Stomach smooth muscle (tissue), 2 donors: Measurements from ENCODE around the gene SCYGR2.
"Not testable (repeated sequence)": the region's sequence is repeated elsewhere in the genome, so short reads cannot be mapped to it uniquely, and the experiment has no call there.

Experiments
- H3K27ac ChIP-seq: one replicate; pipeline ENCODE4 v1.7.0; 2013; ENCODE audit warnings: mild to moderate bottlenecking, low read length, inconsistent platforms
- H3K27me3 ChIP-seq, 2 donors: one replicate each; pipeline ENCODE4 v1.7.0; 2013; ENCODE audit warnings: low read length in 2 of 2; ENCODE audit not compliant: insufficient read depth in 2 of 2, control insufficient read depth in 1 of 2
- H3K36me3 ChIP-seq, 2 donors: one replicate each; pipeline ENCODE4 v1.7.0; 2013; ENCODE audit warnings: low read length in 2 of 2; ENCODE audit not compliant: control insufficient read depth in 2 of 2, insufficient read depth in 2 of 2
- H3K4me1 ChIP-seq: one replicate; pipeline ENCODE4 v1.7.0; 2013; ENCODE audit warnings: low read length; ENCODE audit not compliant: control insufficient read depth, insufficient read depth
- H3K4me3 ChIP-seq, 2 donors: one replicate each; pipeline ENCODE4 v1.7.0; 2013; ENCODE audit warnings: low read length in 2 of 2
- H3K9ac ChIP-seq, 2 donors: one replicate each; pipeline ENCODE4 v1.7.0; 2013; ENCODE audit warnings: low read length in 2 of 2, mild to moderate bottlenecking in 1 of 2
- H3K9me3 ChIP-seq, 2 donors: one replicate each; pipeline ENCODE4 v1.7.0; 2013; ENCODE audit warnings: low read length in 2 of 2; ENCODE audit not compliant: control insufficient read depth in 2 of 2
- donor health status: healthy.
- donor health status: Pancreatic carcinoma.

Gene SCYGR2

GRCh38 chr2:227598835-227599503, at the start of gene SCYGR2:
Gene SCYGR2, plus strand, starts transcription at chr2:227598893. Its CDS starts 0 bp downstream, at chr2:227598893.
- not testable (repeated sequence) for H3K27ac ChIP-seq, H3K36me3 ChIP-seq, H3K9ac ChIP-seq, H3K4me1 ChIP-seq, H3K9me3 ChIP-seq, H3K27me3 ChIP-seq, H3K4me3 ChIP-seq

GRCh38 chr2:227551836-227552235, 46.9 kb upstream of the SCYGR2 start:
- H3K9ac ChIP-seq, result no peak overlapping the region
- H3K9me3 ChIP-seq, result no peaks in the 10 kb centered on the region
- no peaks in the 10 kb centered on the region for H3K4me1 ChIP-seq
- H3K27ac ChIP-seq, result no peak overlapping the region
- H3K36me3 ChIP-seq, result peaks cover 8 to 17% of the 10 kb centered on the region in 2 donors
- no peaks in the 10 kb centered on the region for H3K27me3 ChIP-seq
- no peak overlapping the region for H3K4me3 ChIP-seq

- Histone ChIP-seq H3K27me3 (no peaks in the 10 kb centered on the region), H3K4me1 (no peaks in the 10 kb centered on the region), H3K36me3 (no peaks in the 10 kb centered on the region), H3K4me3 (no peak overlapping the region), H3K9ac (no peak overlapping the region), H3K9me3 (no peaks in the 10 kb centered on the region), H3K27ac (no peak overlapping the region)
Measured at GRCh38 chr2:227562581-227562980, 36.1 kb upstream of the SCYGR2 start.

GRCh38 chr2:227565080-227565479, 33.6 kb upstream of the SCYGR2 start:
- Histone ChIP-seq H3K9me3 (no peaks in the 10 kb centered on the region), H3K27me3 (no peaks in the 10 kb centered on the region), H3K36me3 (no peaks in the 10 kb centered on the region), H3K4me3 (no peak overlapping the region), H3K27ac (no peak overlapping the region), H3K4me1 (no peaks in the 10 kb centered on the region), H3K9ac (no peak overlapping the region)

GRCh38 chr2:227566012-227566411, 32.7 kb upstream of the SCYGR2 start:
- H3K9ac ChIP-seq, result no peak overlapping the region
- H3K36me3 ChIP-seq, result no peaks in the 10 kb centered on the region
- no peaks in the 10 kb centered on the region for H3K4me1 ChIP-seq
- H3K9me3 ChIP-seq, result no peaks in the 10 kb centered on the region
- no peak overlapping the region for H3K4me3 ChIP-seq
- no peak overlapping the region for H3K27ac ChIP-seq
- no peaks in the 10 kb centered on the region for H3K27me3 ChIP-seq

- Histone ChIP-seq H3K9me3 (no peaks in the 10 kb centered on the region), H3K4me1 (no peaks in the 10 kb centered on the region), H3K4me3 (no peak overlapping the region), H3K27ac (no peak overlapping the region), H3K9ac (no peak overlapping the region), H3K36me3 (no peaks in the 10 kb centered on the region), H3K27me3 (no peaks in the 10 kb centered on the region)
Measured at GRCh38 chr2:227568852-227569169, 29.9 kb upstream of the SCYGR2 start.

GRCh38 chr2:227570615-227571014, 28.1 kb upstream of the SCYGR2 start:
- Histone ChIP-seq H3K4me3 (no peak overlapping the region), H3K9me3 (no peaks in the 10 kb centered on the region), H3K9ac (no peak overlapping the region), H3K36me3 (no peaks in the 10 kb centered on the region), H3K4me1 (no peaks in the 10 kb centered on the region), H3K27me3 (no peaks in the 10 kb centered on the region), H3K27ac (no peak overlapping the region)

GRCh38 chr2:227576110-227576509, 22.6 kb upstream of the SCYGR2 start:
- no peaks in the 10 kb centered on the region for H3K36me3 ChIP-seq
- H3K9me3 ChIP-seq, result no peaks in the 10 kb centered on the region
- H3K9ac ChIP-seq, result no peak overlapping the region
- H3K27ac ChIP-seq, result no peak overlapping the region
- peaks cover 0 to 2% of the 10 kb centered on the region in 2 donors for H3K27me3 ChIP-seq
- H3K4me3 ChIP-seq, result no peak overlapping the region
- H3K4me1 ChIP-seq, result no peaks in the 10 kb centered on the region

- no peak overlapping the region for H3K4me3 ChIP-seq
- no peaks in the 10 kb centered on the region for H3K36me3 ChIP-seq
- H3K27me3 ChIP-seq, result peaks cover 0 to 2% of the 10 kb centered on the region in 2 donors
- H3K9me3 ChIP-seq, result no peaks in the 10 kb centered on the region
- no peak overlapping the region for H3K9ac ChIP-seq
- H3K27ac ChIP-seq, result no peak overlapping the region
- no peaks in the 10 kb centered on the region for H3K4me1 ChIP-seq
Measured at GRCh38 chr2:227576812-227577211, 21.9 kb upstream of the SCYGR2 start.

GRCh38 chr2:227577555-227577954, 21.1 kb upstream of the SCYGR2 start:
- H3K9ac ChIP-seq, result no peak overlapping the region
- peaks cover 0 to 2% of the 10 kb centered on the region in 2 donors for H3K27me3 ChIP-seq
- no peaks in the 10 kb centered on the region for H3K4me1 ChIP-seq
- H3K4me3 ChIP-seq, result no peak overlapping the region
- no peaks in the 10 kb centered on the region for H3K36me3 ChIP-seq
- peaks cover 0 to 2% of the 10 kb centered on the region in 2 donors for H3K9me3 ChIP-seq
- no peak overlapping the region for H3K27ac ChIP-seq

- peaks cover 0 to 2% of the 10 kb centered on the region in 2 donors for H3K27me3 ChIP-seq
- no peaks in the 10 kb centered on the region for H3K4me1 ChIP-seq
- H3K27ac ChIP-seq, result no peak overlapping the region
- H3K9me3 ChIP-seq, result peaks cover 0 to 6% of the 10 kb centered on the region in 2 donors
- no peak overlapping the region for H3K9ac ChIP-seq
- H3K36me3 ChIP-seq, result no peaks in the 10 kb centered on the region
- H3K4me3 ChIP-seq, result no peak overlapping the region
Measured at GRCh38 chr2:227578642-227579041, 20.1 kb upstream of the SCYGR2 start.
